ENCODE results near the gene TOM1L2. TPM values are rescaled to one million over a fixed set of nuclear protein-coding genes. Genes with fewer than 3 reads are reported as not detected.

Gene TOM1L2
- polyA plus RNA-seq, 3 donors, result 31.8 to 36.2 (median 32.2) TPM

GRCh38 chr17:17839791-17840707 lies 132.2 kb downstream of the TOM1L2 start:
- no peak for DNase-seq (ENCODE audit: low read depth in 3 of 3, low spot score in 2 of 3)

GRCh38 chr17:17837966-17838962 lies 133.9 kb downstream of the TOM1L2 start:
- no peak for DNase-seq (ENCODE audit: low read depth in 3 of 3, low spot score in 2 of 3)

- DNase-seq (ENCODE audit: low read depth in 3 of 3, low spot score in 2 of 3), result no peak
These were observed 134.8 kb downstream of the TOM1L2 start for GRCh38 chr17:17837380-17837821.

- no peak for DNase-seq (ENCODE audit: low read depth in 3 of 3, low spot score in 2 of 3)
These were observed 135.3 kb downstream of the TOM1L2 start, which contains the start of gene SREBF1 for GRCh38 chr17:17836818-17837379. SREBF1 (minus strand) TSS chr17:17836986; CDS start chr17:17836817, 169 bp downstream.

- peak; percentile 93 to 95 (median 94) for DNase-seq (ENCODE audit: low read depth in 3 of 3, low spot score in 2 of 3)
These were observed 135.9 kb downstream of the TOM1L2 start for GRCh38 chr17:17836250-17836817.

GRCh38 chr17:17835415-17836249 lies 136.6 kb downstream of the TOM1L2 start:
- DNase-seq (ENCODE audit: low read depth in 3 of 3, low spot score in 2 of 3), result no peak

- no peak for DNase-seq (ENCODE audit: low read depth in 3 of 3, low spot score in 2 of 3)
These were observed 137.2 kb downstream of the TOM1L2 start for GRCh38 chr17:17834974-17835373.

GRCh38 chr17:17833658-17834357 lies 138.4 kb downstream of the TOM1L2 start:
- no peak for DNase-seq (ENCODE audit: low read depth in 3 of 3, low spot score in 2 of 3)

GRCh38 chr17:17832032-17832363 lies 140.2 kb downstream of the TOM1L2 start:
- no peak for DNase-seq (ENCODE audit: low read depth in 3 of 3, low spot score in 2 of 3)

- DNase-seq (ENCODE audit: low read depth in 3 of 3, low spot score in 2 of 3), result no peak
These were observed 140.8 kb downstream of the TOM1L2 start for GRCh38 chr17:17831208-17832031.

GRCh38 chr17:17830740-17831207 lies 141.4 kb downstream of the TOM1L2 start:
- no peak for DNase-seq (ENCODE audit: low read depth in 3 of 3, low spot score in 2 of 3)

GRCh38 chr17:17830269-17830567 lies 142.0 kb downstream of the TOM1L2 start:
- no peak for DNase-seq (ENCODE audit: low read depth in 3 of 3, low spot score in 2 of 3)

GRCh38 chr17:17827826-17828621 lies 144.2 kb downstream of the TOM1L2 start:
- no peak for DNase-seq (ENCODE audit: low read depth in 3 of 3, low spot score in 2 of 3)

- no peak for DNase-seq (ENCODE audit: low read depth in 3 of 3, low spot score in 2 of 3)
These were observed 145.0 kb downstream of the TOM1L2 start for GRCh38 chr17:17826942-17827785.

GRCh38 chr17:17826342-17826713 lies 145.9 kb downstream of the TOM1L2 start:
- no peak for DNase-seq (ENCODE audit: low read depth in 3 of 3, low spot score in 2 of 3)

GRCh38 chr17:17824783-17825614 lies 147.2 kb downstream of the TOM1L2 start:
- no peak for DNase-seq (ENCODE audit: low read depth in 3 of 3, low spot score in 2 of 3)

Measured in right renal cortex interstitium (tissue), 3 donors.